Stimulated activated CD8-positive, alpha-beta memory T cell treated with anti-CD3 and anti-CD28 coated beads, Interleukin-15, amount 100 ng/mL, for 24 hours (primary cell): ENCODE results near the gene CDYL.

Source experiments
- DNase-seq: peaks from one replicate; pipeline ENCODE4 v3.0.0-alpha.2; 2020; ENCODE audit warnings: low read depth

Gene CDYL

GRCh38 chr6:4908062-4908461, 131.9 kb downstream of the CDYL start:
- DNase-seq: no peak

GRCh38 chr6:4909063-4909706, 133.0 kb downstream of the CDYL start:
- DNase-seq: no peak

GRCh38 chr6:4910037-4910760, 134.0 kb downstream of the CDYL start:
- no peak for DNase-seq

GRCh38 chr6:4912559-4912958, 136.4 kb downstream of the CDYL start:
- no peak for DNase-seq

- DNase-seq: no peak
Observed at GRCh38 chr6:4913705-4914419, 137.7 kb downstream of the CDYL start.

GRCh38 chr6:4914420-4915159, 138.4 kb downstream of the CDYL start:
- DNase-seq: no peak

GRCh38 chr6:4916954-4917561, 140.9 kb downstream of the CDYL start:
- DNase-seq: no peak

- DNase-seq: no peak
Observed at GRCh38 chr6:4920914-4921410, 144.8 kb downstream of the CDYL start.

GRCh38 chr6:4922488-4923037, 146.4 kb downstream of the CDYL start:
- DNase-seq: no peak

- no peak for DNase-seq
Observed at GRCh38 chr6:4923081-4923480, 146.9 kb downstream of the CDYL start.

GRCh38 chr6:4924661-4925271, 148.6 kb downstream of the CDYL start:
- DNase-seq: no peak

GRCh38 chr6:4925580-4925979, 149.4 kb downstream of the CDYL start:
- no peak for DNase-seq

- DNase-seq: no peak
Observed at GRCh38 chr6:4928426-4928825, 152.2 kb downstream of the CDYL start.

- no peak for DNase-seq
Observed at GRCh38 chr6:4929097-4929718, 153.0 kb downstream of the CDYL start.

GRCh38 chr6:4930025-4930691, 154.0 kb downstream of the CDYL start:
- DNase-seq: no peak

- no peak for DNase-seq
Observed at GRCh38 chr6:4931530-4932227, 155.5 kb downstream of the CDYL start.

- DNase-seq: no peak
Observed at GRCh38 chr6:4932228-4932903, 156.2 kb downstream of the CDYL start.

GRCh38 chr6:4935486-4935885, 159.3 kb downstream of the CDYL start:
- DNase-seq: no peak
